ENCODE data around the gene PSMD8. TPM values are rescaled to one million over a fixed set of nuclear protein-coding genes. Genes with fewer than 3 reads are reported as not detected.

The PSMD8 gene
- total and polyA plus RNA-seq, 4 donors = 89.3 to 134 (median 119) TPM

- no peak for TF ChIP-seq RXRA (IDR thresholded peaks at IDR 0.05)
Observed at GRCh38 chr19:38387550-38388348, 13.4 kb downstream of the PSMD8 start, which contains the start of gene GGN (continued).

- TF ChIP-seq RAD21 (IDR thresholded peaks at IDR 0.05) = no peak
- no peak for TF ChIP-seq ZBTB33 (IDR thresholded peaks at IDR 0.05)
- TF ChIP-seq HNF4G (IDR thresholded peaks at IDR 0.05) = no peak
- no peak for TF ChIP-seq JUND (IDR thresholded peaks at IDR 0.05)
- H3K27me3 ChIP-seq (ENCODE audit: control insufficient read depth in 4 of 4, insufficient read depth in 4 of 4, low read length in 3 of 4) = no peaks in the 10 kb centered on the region
- no peak for DNase-seq (ENCODE audit: low spot score)
- no peak within 1 kb of the TSS for H3K27ac ChIP-seq (ENCODE audit: low read depth in 1 of 2, low read length in 2 of 2)
- H3K9ac ChIP-seq (ENCODE audit: low read depth in 1 of 2, low read length in 2 of 2) = no peak within 1 kb of the TSS
- H3K4me3 ChIP-seq (ENCODE audit: low read depth in 1 of 3, low read length in 3 of 3) = peak within 1 kb of the TSS in 2 of 3 donors; percentile 4 to 40
- H3K36me3 ChIP-seq (ENCODE audit: control insufficient read depth in 4 of 4, insufficient read depth in 3 of 4, low read depth in 1 of 4, low read length in 3 of 4) = peaks cover 0 to 7% (median 2%) of the 10 kb centered on the region in 4 donors
- no peaks in the 10 kb centered on the region for H3K9me3 ChIP-seq (ENCODE audit: control insufficient read depth in 4 of 4, low read length in 3 of 4)
- peaks cover 7 to 23% (median 16%) of the 10 kb centered on the region in 4 donors for H3K4me1 ChIP-seq (ENCODE audit: control insufficient read depth in 4 of 4, insufficient read depth in 4 of 4, low read length in 3 of 4)
- 3% methylated on average over 46 of the region's 46 CpGs for WGBS
Observed at GRCh38 chr19:38388349-38389100, 14.2 kb downstream of the PSMD8 start, which contains the start of gene SPRED3. TSS of gene SPRED3 (plus strand) at chr19:38388697. CDS start at chr19:38390303, 1,606 bp downstream.

- no peak overlapping the region for H3K9ac ChIP-seq (ENCODE audit: low read depth in 1 of 2, low read length in 2 of 2)
Observed at GRCh38 chr19:38389101-38389925, 14.9 kb downstream of the PSMD8 start.

More at GRCh38 chr19:38389101-38389925, 14.9 kb downstream of the PSMD8 start:
- no peak for TF ChIP-seq REST (IDR thresholded peaks at IDR 0.05)
- no peak for TF ChIP-seq ZBTB33 (IDR thresholded peaks at IDR 0.05)
- no peak for TF ChIP-seq NR2F2 (IDR thresholded peaks at IDR 0.05)
- TF ChIP-seq GABPA (IDR thresholded peaks at IDR 0.05 in 1 of 2, conservative IDR thresholded peaks at IDR 0.05 in 1 of 2) = no peak
- TF ChIP-seq SP1 (IDR thresholded peaks at IDR 0.05) = no peak
- TF ChIP-seq TAF1 (conservative IDR thresholded peaks at IDR 0.05) = no peak
- no peak for TF ChIP-seq CTCF (IDR thresholded peaks at IDR 0.05; ENCODE audit: low read depth, low read length, missing input control)
- TF ChIP-seq RXRA (IDR thresholded peaks at IDR 0.05) = no peak
- no peak for DNase-seq (ENCODE audit: low spot score)
- H3K4me3 ChIP-seq (ENCODE audit: low read depth in 1 of 3, low read length in 3 of 3) = no peak overlapping the region
- 10% methylated on average over 28 of the region's 28 CpGs for WGBS
- H3K27me3 ChIP-seq (ENCODE audit: control insufficient read depth in 4 of 4, insufficient read depth in 4 of 4, low read length in 3 of 4) = peaks cover 0 to 3% (median 0%) of the 10 kb centered on the region in 4 donors
- no peaks in the 10 kb centered on the region for H3K9me3 ChIP-seq (ENCODE audit: control insufficient read depth in 4 of 4, low read length in 3 of 4)
- H3K27ac ChIP-seq (ENCODE audit: low read depth in 1 of 2, low read length in 2 of 2) = no peak overlapping the region
- H3K36me3 ChIP-seq (ENCODE audit: control insufficient read depth in 4 of 4, insufficient read depth in 3 of 4, low read depth in 1 of 4, low read length in 3 of 4) = peaks cover 0 to under 1% (median 0%) of the 10 kb centered on the region in 4 donors
- H3K4me1 ChIP-seq (ENCODE audit: control insufficient read depth in 4 of 4, insufficient read depth in 4 of 4, low read length in 3 of 4) = peaks cover 7 to 23% (median 16%) of the 10 kb centered on the region in 4 donors

Measured in liver (tissue), 9 donors.